Activated CD4-positive, CD25-positive, alpha-beta regulatory T cell (primary cell): ENCODE measurements around the gene GUCD1.
"Not testable (repeated sequence)": the region's sequence is repeated elsewhere in the genome, so short reads cannot be mapped to it uniquely, and the experiment has no call there.

ENCODE experiments used
- DNase-seq, 4 experiments: peaks; one replicate each; lab custom pipeline; 2025; lab: John Stamatoyannopoulos, UW

The GUCD1 gene

DNA sequence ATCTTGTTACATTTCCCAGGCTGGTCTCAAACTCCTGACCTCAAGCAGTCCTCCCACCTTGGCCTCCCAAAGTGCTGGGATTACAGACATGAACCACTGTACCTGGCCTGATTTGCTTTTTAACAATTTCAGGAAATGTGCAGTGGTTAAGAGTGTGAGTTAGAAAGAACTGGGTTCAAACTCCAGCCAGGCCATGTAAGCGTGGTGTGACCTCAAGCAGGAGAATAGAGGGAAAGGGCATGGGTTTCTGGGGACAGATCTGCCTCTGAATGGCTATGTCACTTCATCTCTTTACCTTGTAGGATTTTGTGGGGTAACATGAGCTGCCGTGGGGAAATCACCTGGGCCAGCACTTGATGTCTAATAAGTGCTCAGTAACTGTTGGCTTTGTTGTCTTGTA lies 10.1 kb upstream of the GUCD1 start:
- no peak for DNase-seq

DNA sequence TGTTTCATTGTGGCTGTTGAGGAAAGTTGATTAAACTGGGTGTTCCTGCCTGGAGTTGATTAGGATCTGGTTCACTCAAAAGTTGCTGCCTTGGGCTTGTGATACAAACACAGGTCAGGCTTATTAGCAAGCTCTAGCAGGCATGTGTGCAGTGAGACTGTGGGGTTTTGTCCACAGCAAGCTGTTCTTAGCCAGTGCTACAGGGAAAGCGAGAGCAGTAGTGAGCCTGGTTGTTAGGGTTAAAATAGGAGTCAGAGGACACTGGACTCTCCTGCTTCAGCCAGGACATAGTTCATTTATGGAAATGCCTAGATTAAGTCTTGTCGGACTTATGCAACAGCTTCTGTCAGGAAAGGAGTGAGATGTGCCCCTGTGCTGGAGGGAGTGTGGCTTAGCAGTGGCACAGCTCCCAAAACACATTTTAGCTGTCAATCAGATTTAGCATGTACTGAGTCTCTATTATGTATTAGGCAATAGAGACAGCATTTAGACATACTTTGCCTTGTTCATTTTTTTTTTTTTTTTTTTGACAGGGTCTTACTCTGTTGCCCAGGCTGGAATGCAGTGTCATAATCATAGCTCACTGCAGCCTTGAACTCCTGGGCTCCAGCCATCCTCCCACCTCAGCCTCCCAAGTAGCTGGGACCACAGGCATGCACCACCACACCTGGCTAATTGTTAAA lies 9.6 kb upstream of the GUCD1 start:
- no peak for DNase-seq

GRCh38 chr22:24563246-24563645 lies 8.3 kb upstream of the GUCD1 start:
- no peak for DNase-seq

DNA sequence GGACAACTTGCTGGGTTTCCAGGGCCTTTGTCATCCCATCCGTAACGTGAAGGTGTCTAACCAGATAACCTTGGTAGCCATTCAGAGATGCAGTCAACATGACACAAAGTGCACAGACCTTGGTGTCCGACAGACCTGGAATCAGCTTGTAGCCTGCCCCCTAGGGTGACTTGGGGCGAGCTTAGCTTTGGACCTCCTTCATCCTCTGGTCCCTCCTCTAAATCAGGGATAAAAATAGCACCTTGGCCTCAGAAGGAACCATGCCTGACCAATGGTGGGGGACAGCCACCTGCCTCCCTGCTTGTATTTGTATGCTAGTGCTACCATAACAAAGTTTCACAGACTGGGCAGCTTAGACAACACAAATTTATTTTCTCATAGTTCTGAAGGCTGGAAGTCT lies 4.5 kb upstream of the GUCD1 start:
- DNase-seq, result no peak

DNA sequence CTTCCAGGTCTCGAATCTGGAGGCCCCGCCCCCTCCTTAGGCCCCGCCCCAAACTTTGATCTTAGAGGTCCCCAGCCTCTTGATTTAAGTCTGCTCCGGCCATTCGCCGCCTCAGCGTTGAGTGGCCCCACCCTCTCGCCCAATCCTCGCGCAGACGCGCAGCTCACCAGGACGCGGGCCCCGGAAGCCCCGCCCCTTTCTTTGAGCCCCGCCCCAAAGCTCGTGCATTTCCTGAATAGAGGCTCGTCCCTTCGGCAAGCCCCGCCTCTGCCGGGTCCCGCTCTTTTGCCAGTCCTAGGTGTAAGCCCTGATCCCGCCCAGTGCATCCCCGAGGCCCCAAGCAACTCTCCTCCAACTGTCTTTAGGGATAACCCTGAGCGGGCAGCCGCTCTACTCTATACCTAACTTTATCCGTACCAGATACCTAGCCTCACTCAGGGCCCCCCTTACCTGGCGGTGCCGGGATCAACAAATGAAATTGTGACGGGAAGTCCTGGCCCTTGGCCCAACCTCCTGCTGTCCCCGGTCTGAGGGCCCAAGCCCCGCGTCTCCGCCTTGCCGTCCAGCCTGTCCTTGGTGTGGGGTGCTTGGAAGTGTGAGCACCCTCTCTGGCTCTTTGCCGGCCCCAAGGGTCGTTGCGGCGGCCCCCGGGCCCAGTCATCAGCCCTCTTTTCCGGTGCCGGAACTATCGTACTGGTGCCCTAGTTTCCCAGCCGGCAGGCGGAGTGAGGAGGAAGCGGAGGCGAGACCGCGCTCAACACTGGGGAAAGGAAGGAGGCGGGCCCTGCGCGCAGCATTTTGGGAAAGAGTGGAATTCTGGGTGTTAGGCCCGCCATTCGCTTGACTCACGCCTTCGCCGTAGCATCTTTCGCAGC lies 464 bp upstream of the GUCD1 start, which contains the start of gene SNRPD3:
SNRPD3 (plus strand) TSS at position 835 of the 875 bp plus-strand sequence. CDS start 1,676 bp downstream, outside the sequence.
- peak; percentile 99 for DNase-seq

DNA sequence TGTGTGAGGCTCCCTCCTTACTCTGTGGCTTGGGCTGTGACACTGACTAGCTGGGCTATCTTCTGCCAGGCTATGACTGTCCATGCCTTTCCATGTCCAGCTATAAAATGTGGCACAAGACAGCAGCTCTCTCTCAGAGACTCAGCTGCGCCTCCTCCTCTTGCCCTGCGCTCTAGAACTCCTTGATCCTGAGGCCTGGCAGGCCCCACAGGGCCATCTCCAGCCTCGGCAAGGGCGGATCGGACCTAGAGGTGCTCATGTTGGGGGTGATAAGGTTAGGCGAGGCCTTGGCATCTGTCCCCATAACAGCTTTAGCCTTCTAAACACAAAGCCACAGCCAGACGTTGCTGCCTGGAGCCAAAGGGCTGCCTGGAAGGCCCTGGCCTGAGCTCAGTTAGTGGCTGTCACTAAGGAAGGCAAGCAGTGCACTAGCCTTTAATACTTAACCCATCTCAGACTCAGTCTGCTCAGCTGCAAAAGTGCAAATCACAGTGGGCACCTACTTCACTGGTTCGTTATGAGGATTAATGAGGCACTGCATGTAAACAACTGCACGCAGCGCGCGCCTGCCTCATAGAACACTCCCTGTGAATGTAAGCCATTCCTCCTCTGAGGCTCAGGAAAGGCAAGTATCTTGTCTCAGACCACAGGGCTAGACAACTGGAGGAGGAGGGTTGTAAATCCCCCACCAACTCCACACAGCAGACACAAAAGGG lies 1.2 kb downstream of the GUCD1 start:
- DNase-seq, result no peak

GRCh38 chr22:24552503-24553286 lies 2.2 kb downstream of the GUCD1 start:
- DNase-seq, result not testable (repeated sequence)

- DNase-seq, result no peak
Observed at GRCh38 chr22:24550902-24551435, 4.0 kb downstream of the GUCD1 start.

DNA sequence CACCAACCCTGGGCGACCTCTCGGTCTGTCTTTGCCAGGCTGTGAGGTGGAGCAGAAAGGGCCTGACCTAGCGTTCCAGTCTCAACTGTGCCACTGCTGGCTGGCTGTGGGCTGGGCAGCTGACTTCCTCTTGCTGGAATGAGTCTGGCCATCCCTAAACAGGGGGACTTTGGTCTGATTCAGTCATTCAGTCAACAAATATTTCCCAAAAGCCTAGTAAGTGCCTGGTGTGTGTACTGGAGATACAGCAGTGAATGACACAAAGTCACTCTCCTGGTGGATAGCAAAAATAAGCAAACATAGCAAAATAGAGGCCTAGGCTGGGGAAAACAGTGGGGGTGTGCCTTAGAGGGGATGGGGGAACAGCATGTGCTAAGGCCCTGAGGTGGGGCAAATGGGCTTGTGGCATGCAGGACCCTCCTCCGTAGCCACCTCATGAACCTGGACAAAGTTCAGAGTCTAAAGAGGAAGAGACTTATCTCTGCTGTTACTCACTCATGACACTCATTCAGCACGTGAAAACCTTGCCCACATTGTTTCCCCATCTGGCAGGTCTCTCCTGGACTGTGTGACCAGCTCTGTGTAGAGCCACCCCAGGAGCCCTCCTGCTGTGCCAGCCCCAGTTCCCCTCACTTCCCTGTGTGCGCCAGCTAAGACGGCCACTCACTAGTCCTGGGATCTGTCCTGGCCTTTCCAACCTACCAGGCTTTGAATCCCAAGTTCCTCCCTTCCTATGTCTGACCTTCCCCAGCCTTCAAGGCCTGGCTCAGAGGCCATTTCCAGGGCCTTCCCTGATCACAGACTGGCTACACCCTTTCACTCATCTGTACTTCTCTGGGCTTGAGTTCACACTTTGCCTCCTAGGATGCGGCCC lies 4.7 kb downstream of the GUCD1 start:
- no peak for DNase-seq

DNA sequence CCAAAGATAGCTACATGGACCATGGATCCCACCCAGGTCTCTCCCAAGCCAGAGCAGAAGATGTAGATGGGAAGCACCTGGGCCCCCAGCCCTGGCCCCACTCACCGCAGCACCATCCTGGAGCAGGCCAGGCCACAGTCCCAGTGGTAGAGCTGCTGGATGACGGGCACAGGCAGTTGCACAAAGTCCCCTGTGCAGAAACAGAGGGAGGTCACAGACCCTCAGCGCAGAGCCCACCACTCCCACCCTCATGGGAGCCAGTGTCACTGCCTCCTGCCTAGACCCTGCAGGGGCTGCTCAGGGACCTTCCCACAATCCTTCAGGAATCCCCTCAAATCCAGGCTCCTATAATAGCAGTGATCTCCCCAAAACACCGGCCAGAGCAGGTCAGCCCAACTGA lies 6.1 kb downstream of the GUCD1 start:
- DNase-seq, result no peak

DNA sequence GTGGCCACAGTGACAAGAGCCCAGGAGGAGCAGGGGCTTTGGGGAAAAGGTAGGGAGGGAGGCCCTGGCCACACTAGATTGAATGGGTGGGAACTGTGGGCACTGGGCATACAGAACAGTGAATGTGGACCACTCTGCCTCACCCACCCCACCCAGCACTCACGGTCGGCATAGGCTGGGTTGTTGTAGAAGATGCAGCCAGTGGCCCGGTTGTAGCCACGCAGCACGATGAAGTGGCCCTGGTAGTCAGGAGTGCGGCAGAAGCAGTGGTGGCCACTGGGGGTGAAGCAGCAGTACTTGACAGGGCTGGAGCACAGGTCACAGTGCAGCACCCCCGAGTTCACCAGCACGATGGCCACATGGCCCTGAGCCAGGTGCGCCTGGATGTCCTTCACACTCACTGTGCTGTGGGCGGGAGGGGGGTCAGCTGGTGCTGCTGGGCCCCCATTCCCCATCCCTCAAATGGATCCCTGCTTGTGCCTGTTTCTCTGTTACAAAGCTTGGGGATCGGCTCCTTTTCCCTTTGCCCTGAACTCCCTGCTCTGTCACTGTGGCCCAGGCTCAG lies 11.2 kb downstream of the GUCD1 start:
- DNase-seq, result no peak

- no peak for DNase-seq
Observed at GRCh38 chr22:24543185-24543601, 11.7 kb downstream of the GUCD1 start.

DNA sequence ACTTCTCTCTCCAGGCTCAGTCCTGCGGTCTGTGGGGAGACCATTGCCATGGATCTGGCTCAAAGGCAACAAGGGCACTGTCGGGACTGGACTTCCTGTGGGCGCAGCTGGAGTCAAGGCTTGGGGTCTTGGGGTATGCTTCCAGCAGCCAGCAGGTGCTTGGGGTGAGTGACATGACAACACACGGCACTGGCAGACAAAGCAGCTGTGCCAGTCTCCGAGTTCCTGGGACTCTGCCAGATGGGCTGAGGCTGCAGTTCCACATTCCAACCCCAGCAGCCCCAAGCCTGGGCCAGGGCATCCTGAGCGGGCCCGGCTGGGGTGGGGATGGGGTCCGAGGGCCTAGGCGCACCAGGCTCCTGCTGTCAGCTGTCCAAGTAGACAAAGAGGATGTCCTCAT lies 12.3 kb downstream of the GUCD1 start:
- DNase-seq, result no peak

GRCh38 chr22:24541681-24542515 lies 13.0 kb downstream of the GUCD1 start:
- DNase-seq, result no peak

GRCh38 chr22:24540470-24540869 lies 14.5 kb downstream of the GUCD1 start:
- DNase-seq, result no peak

DNA sequence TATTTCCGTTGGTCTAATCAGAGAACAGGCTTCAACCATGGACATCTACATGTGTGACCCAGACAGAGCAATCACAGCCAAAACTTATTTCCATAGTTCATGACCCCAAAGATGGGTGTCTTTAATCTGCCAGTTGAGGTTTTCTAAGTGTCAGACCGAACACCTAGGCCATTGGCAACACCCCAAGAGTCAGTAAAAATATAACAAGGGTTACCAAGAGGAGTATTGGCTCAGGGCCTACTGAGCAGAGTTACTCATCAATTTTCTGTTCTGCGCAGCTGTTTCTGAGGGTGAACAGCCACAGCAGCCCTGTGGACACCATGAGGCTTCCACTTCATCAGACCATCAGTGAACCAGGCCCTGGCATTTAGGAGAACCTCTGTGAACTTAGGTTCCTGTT lies 18.8 kb downstream of the GUCD1 start:
- DNase-seq, result no peak

DNA sequence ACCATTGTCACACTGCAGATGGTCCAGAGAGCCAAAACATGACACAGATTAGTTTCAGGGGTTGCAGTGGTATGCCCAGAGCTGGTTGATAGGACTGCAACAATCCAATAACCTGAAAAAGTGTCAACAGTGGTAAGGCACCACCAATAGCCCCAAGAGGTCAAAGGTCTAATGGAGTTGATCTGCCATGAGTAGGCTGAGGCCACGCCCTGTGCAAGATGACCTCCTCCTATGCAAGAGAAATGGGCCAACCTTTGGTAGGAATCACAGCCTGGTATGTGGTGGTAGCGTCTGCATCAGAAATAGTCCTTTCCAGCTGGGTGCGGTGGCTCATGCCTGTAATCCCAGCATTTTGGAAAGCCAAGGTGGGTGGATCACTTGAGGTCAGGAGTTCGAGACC lies 19.6 kb downstream of the GUCD1 start:
- no peak for DNase-seq

DNA sequence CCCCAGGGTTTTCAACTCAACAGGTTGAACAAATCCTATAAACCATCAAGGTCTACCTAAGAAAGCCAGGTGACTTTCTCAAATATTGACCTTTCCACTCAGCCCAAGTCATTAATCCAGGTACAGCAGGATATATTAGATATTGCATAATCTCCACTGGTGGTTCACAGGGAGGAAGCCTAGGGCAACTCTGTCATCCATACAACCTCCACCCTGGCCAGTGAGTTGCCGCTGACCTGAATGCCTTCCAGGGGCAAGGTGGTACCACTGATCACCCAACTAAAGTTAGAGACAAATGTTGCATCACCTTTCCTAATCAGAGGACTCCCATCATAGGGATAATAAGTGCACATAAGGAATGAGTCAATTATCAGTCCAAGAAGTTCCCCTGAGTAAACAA lies 22.9 kb downstream of the GUCD1 start:
- no peak for DNase-seq

DNA sequence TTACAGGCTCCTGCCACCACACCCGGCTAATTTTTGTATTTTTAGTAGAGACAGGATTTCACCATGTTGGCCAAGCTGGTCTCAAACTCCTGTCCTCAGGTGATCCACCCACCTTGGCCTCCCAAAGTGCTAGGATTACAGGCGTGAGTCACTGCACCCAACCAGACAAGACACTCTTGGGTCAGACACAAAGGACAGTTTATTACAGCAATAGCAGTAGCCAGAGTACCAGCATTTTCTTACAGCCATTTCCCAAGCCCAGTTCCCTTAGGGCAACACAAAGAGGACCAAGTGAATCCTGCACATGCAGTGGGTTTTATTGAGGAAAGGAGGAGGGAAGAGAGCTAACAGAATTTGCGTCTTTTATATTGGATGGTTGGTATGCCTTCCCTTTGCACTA lies 24.0 kb downstream of the GUCD1 start:
- not testable (repeated sequence) for DNase-seq
